Right atrium auricular region (tissue), 2 donors: Measurements from ENCODE around the gene NNT. TPM values are rescaled to one million over a fixed set of nuclear protein-coding genes. Genes with fewer than 3 reads are reported as not detected.

Experiments
- DNase-seq: peaks from one replicate; pipeline ENCODE4 v3.0.0-alpha.2; 2019; ENCODE audit warnings: low spot score
- H3K27ac ChIP-seq, 2 donors: fragments of 200-600 bp; sonication (generic); 1 replicate in 1 of 2; 2 replicates in 1 of 2; pipeline ENCODE4 v1.5.1; 2016 to 2019
- H3K27me3 ChIP-seq, 2 donors: fragments of 200-600 bp; sonication (generic); one replicate each; pipeline versions ENCODE4 v1.5.1 to v1.6.0; 2017 to 2019
- H3K36me3 ChIP-seq: fragments of 200-600 bp; sonication (generic); one replicate; pipeline ENCODE4 v1.5.1; 2016
- H3K4me1 ChIP-seq, 2 donors: fragments of 200-600 bp; sonication (generic); one replicate each; pipeline versions ENCODE4 v1.5.1 to v1.6.0; 2017 to 2019
- H3K4me3 ChIP-seq, 2 donors: fragments of 200-600 bp; sonication (generic); 1 replicate in 1 of 2; 2 replicates in 1 of 2; pipeline ENCODE4 v1.5.1; 2017 to 2019; ENCODE audit warnings: mild to moderate bottlenecking in 1 of 2, moderate library complexity in 1 of 2
- H3K9me3 ChIP-seq, 2 donors: fragments of 200-600 bp; sonication (generic); one replicate each; pipeline ENCODE4 v1.5.1; 2019
- CTCF ChIP-seq, 2 donors: fragments of 200-600 bp; sonication (generic); IDR thresholded peaks; one replicate each; pipeline ENCODE4 v1.5.1; 2019; ENCODE audit warnings: antibody characterized with exemption in 2 of 2
- total RNA-seq, 2 donors: library from RNA; depleted of rRNA; stranded (reverse); fragments of >200 nt; gene quantifications; one replicate each; pipeline ENCODE4 v1.1.0, GENCODE V29; 2016

NNT gene
- total RNA-seq, 2 donors from 2014 or later, result 109 to 328 TPM

- DNase-seq, result no peak
- Histone ChIP-seq H3K4me1 (peaks cover 0 to 9% of the 10 kb centered on the region in 2 donors), H3K27ac (peak overlapping the region; percentile 7 to 30), H3K9me3 (no peaks in the 10 kb centered on the region), H3K4me3 (no peak overlapping the region), H3K27me3 (no peaks in the 10 kb centered on the region), H3K36me3 (peaks cover 81% of the 10 kb centered on the region)
- TF ChIP-seq CTCF (IDR thresholded peaks at IDR 0.05), result no peak
Observed at GRCh38 chr5:43649256-43649655, 46.3 kb downstream of the NNT start.

GRCh38 chr5:43652537-43653302 lies 49.7 kb downstream of the NNT start:
- no peaks in the 10 kb centered on the region for H3K9me3 ChIP-seq
- TF ChIP-seq CTCF (IDR thresholded peaks at IDR 0.05), result no peak
- H3K4me3 ChIP-seq, result no peak overlapping the region
- H3K27ac ChIP-seq, result no peak overlapping the region
- peaks cover 85% of the 10 kb centered on the region for H3K36me3 ChIP-seq
- H3K4me1 ChIP-seq, result peaks cover 0 to 9% of the 10 kb centered on the region in 2 donors
- DNase-seq, result no peak
- H3K27me3 ChIP-seq, result no peaks in the 10 kb centered on the region

- Histone ChIP-seq H3K4me3 (no peak overlapping the region), H3K27ac (no peak overlapping the region), H3K9me3 (no peaks in the 10 kb centered on the region), H3K4me1 (no peaks in the 10 kb centered on the region), H3K36me3 (peaks cover 62% of the 10 kb centered on the region), H3K27me3 (no peaks in the 10 kb centered on the region)
- no peak for TF ChIP-seq CTCF (IDR thresholded peaks at IDR 0.05)
- DNase-seq, result no peak
Observed at GRCh38 chr5:43658509-43658908, 55.5 kb downstream of the NNT start.

GRCh38 chr5:43659075-43659474 lies 56.1 kb downstream of the NNT start:
- Histone ChIP-seq H3K4me1 (no peaks in the 10 kb centered on the region), H3K36me3 (peaks cover 57% of the 10 kb centered on the region), H3K9me3 (no peaks in the 10 kb centered on the region), H3K27ac (no peak overlapping the region), H3K27me3 (no peaks in the 10 kb centered on the region), H3K4me3 (no peak overlapping the region)
- DNase-seq, result no peak
- TF ChIP-seq CTCF (IDR thresholded peaks at IDR 0.05), result no peak

- Histone ChIP-seq H3K4me1 (peaks cover 0 to 6% of the 10 kb centered on the region in 2 donors), H3K4me3 (no peak overlapping the region), H3K27me3 (no peaks in the 10 kb centered on the region), H3K9me3 (no peaks in the 10 kb centered on the region), H3K27ac (no peak overlapping the region), H3K36me3 (peaks cover 55% of the 10 kb centered on the region)
- DNase-seq, result no peak
- peak; percentile 43 to 61 for TF ChIP-seq CTCF (IDR thresholded peaks at IDR 0.05)
Observed at GRCh38 chr5:43661102-43661501, 58.1 kb downstream of the NNT start.

- no peak overlapping the region for H3K4me3 ChIP-seq
- no peak overlapping the region for H3K27ac ChIP-seq
- TF ChIP-seq CTCF (IDR thresholded peaks at IDR 0.05), result no peak
- H3K36me3 ChIP-seq, result peaks cover 30% of the 10 kb centered on the region
- no peak for DNase-seq
- no peaks in the 10 kb centered on the region for H3K9me3 ChIP-seq
- peaks cover 0 to 6% of the 10 kb centered on the region in 2 donors for H3K4me1 ChIP-seq
- H3K27me3 ChIP-seq, result no peaks in the 10 kb centered on the region
Observed at GRCh38 chr5:43663916-43664315, 60.9 kb downstream of the NNT start.
